ENCODE measurements around the gene MYO16. TPM values are rescaled to one million over a fixed set of nuclear protein-coding genes. Genes with fewer than 3 reads are reported as not detected.
"Not testable (repeated sequence)": the region's sequence is repeated elsewhere in the genome, so short reads cannot be mapped to it uniquely, and the experiment has no call there.

Gene MYO16
- total RNA-seq, 4 donors from 2014 or later, result 0.53 TPM; not detected in 3

DNA sequence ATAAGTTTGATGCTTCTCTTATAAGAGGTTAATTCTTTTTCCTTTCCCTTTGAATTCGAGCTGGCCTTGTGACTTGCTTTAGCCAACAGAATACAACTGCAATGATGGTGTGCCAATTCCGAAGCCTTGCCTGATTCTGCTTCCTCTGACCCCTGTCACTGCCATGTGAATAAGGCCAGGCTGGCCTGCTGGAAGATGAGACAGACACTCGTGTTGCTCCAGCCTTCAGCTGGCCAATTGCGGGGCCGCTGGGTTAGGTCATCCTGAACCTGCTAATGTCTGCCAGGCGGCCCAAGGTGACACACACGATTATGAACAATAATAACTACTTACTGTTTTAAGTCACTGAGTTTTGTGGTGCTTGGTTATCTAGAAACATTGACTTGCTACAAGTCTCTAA is 352.0 kb downstream of the MYO16 start:
- DNase-seq, result no peak
- Histone ChIP-seq H3K36me3 (no peaks in the 10 kb centered on the region), H3K4me3 (no peak overlapping the region), H3K9me3 (no peaks in the 10 kb centered on the region), H3K27me3 (no peaks in the 10 kb centered on the region), H3K4me1 (no peaks in the 10 kb centered on the region), H3K27ac (no peak overlapping the region)
- TF ChIP-seq POLR2A (IDR thresholded peaks at IDR 0.05), result no peak
- no peak for TF ChIP-seq CTCF (IDR thresholded peaks at IDR 0.05)

DNA sequence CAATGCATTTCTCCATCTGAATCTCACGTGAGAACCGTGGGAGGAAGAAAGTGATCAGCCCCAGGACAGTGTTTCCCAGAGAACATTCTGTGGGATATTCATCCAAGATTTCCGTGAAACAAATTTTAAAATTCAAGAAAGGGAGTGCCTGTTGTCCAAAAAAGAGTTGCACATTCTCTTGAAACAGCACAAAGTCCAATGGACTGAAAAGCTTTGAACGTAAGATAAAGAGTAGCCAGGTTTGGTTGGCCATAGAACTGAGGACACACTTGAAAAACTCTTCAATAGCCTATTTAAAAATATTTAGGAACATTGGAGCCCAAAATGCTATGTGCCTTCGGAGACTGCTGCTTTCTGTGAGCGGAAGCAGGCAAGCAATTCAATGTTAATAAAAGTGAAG is 353.9 kb downstream of the MYO16 start:
- Histone ChIP-seq H3K36me3 (no peaks in the 10 kb centered on the region), H3K4me3 (no peak overlapping the region), H3K4me1 (no peaks in the 10 kb centered on the region), H3K9me3 (no peaks in the 10 kb centered on the region), H3K27ac (no peak overlapping the region), H3K27me3 (no peaks in the 10 kb centered on the region)
- no peak for DNase-seq
- TF ChIP-seq POLR2A (IDR thresholded peaks at IDR 0.05), result no peak
- no peak for TF ChIP-seq CTCF (IDR thresholded peaks at IDR 0.05)

DNA sequence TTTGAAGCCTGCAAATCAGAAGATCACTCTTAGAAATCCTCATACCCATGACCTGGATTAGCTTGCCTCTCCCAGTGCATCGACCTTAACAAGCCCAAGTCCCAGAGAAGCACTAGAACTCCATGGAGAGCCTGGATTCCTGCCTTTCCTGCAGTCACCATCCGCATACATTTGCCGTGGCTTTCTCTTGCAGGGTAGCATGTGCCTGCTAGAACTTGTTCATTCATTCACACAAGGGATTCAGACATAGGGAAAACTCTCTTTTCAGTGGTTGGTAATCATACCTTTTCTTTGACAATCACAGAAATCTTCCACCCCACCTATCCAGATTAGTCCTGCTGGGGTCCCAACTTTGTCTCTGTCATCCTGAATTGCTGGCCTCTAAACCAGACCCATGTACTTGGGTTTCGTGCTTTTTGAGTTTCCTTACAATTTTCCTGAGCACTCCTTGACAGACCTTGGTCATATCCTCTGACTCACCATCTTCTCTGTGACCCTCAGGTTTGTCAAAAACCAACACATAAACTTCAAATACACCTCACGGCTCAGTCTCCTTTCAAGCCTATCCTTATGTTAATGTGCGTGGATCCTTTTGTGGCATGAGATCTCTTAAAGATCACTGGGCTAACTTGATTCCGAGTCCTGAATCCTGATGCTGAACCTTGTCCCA is 355.0 kb downstream of the MYO16 start:
- Histone ChIP-seq H3K9me3 (no peaks in the 10 kb centered on the region), H3K27me3 (no peaks in the 10 kb centered on the region), H3K4me1 (no peaks in the 10 kb centered on the region), H3K36me3 (no peaks in the 10 kb centered on the region), H3K27ac (no peak overlapping the region), H3K4me3 (no peak overlapping the region)
- DNase-seq, result no peak
- TF ChIP-seq CTCF (IDR thresholded peaks at IDR 0.05), result no peak
- TF ChIP-seq POLR2A (IDR thresholded peaks at IDR 0.05), result no peak

DNA sequence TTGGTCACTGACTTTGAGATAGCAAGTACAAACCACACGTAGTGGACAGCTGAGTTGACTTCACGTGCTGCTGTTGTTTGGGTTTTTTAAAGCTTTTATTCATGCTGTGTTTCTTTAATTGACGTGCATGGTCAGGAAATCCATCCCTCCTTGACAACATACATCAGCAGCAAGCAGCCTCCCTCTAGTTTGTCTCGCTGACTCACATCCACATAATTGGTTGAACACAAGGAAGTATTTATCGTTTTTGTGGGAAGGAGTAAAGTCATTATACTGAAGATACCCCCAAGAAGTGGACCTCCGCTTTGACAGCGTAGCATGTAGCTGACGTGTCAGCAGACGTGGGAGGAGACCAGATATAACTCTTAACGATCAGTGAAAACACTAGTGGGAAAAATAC is 355.8 kb downstream of the MYO16 start:
- no peak for DNase-seq
- Histone ChIP-seq H3K4me3 (no peak overlapping the region), H3K27me3 (no peaks in the 10 kb centered on the region), H3K4me1 (no peaks in the 10 kb centered on the region), H3K36me3 (no peaks in the 10 kb centered on the region), H3K27ac (no peak overlapping the region), H3K9me3 (no peaks in the 10 kb centered on the region)
- no peak for TF ChIP-seq POLR2A (IDR thresholded peaks at IDR 0.05)
- TF ChIP-seq CTCF (IDR thresholded peaks at IDR 0.05), result no peak

DNA sequence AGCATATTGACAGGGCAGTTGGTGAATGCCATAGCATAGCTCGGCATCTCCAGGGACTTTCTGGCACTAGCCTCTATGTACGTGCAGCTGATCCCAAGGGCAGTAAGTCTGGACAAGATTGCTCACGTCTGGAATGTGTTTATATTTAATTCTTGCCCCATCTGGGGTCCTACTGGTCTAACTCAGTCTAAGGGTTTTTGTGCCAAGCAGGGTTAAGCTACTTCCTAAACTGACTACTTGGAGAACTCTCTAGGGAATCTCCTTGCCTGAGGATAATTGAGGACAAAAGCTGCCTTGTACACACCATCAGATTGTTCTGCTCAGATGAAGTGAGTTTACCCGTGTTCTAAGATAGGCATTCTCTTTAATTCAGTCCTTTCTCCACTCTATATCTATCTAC is 358.1 kb downstream of the MYO16 start:
- H3K4me1 ChIP-seq, result no peaks in the 10 kb centered on the region
- no peak for DNase-seq
- no peaks in the 10 kb centered on the region for H3K9me3 ChIP-seq
- no peaks in the 10 kb centered on the region for H3K27me3 ChIP-seq
- no peak overlapping the region for H3K4me3 ChIP-seq
- no peaks in the 10 kb centered on the region for H3K36me3 ChIP-seq
- H3K27ac ChIP-seq, result no peak overlapping the region
- no peak for TF ChIP-seq CTCF (IDR thresholded peaks at IDR 0.05)
- no peak for TF ChIP-seq POLR2A (IDR thresholded peaks at IDR 0.05)

DNA sequence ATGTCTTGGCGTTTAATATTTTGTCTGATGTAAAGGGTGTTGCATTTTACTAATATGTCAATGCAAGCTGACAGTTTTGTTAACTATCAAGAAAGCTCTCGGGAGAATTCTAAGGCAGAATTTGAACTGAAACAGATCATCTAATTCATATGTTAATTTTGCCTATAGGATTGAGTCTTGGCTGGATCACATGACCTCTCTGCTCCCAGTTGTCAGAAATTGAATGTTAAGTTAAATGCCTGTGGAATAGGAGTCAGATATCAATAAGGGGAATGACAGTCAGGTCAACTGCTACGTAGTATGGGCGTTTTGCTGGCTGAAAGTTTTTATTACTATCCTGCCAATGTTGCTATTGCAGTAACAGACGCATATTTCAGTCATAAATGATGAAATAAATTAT is 358.5 kb downstream of the MYO16 start:
- TF ChIP-seq CTCF (IDR thresholded peaks at IDR 0.05), result no peak
- TF ChIP-seq POLR2A (IDR thresholded peaks at IDR 0.05), result no peak
- H3K9me3 ChIP-seq, result no peaks in the 10 kb centered on the region
- no peaks in the 10 kb centered on the region for H3K27me3 ChIP-seq
- no peak overlapping the region for H3K27ac ChIP-seq
- no peak overlapping the region for H3K4me3 ChIP-seq
- H3K4me1 ChIP-seq, result no peaks in the 10 kb centered on the region
- DNase-seq, result no peak
- no peaks in the 10 kb centered on the region for H3K36me3 ChIP-seq

GRCh38 chr13:108991416-108991815 is 362.0 kb downstream of the MYO16 start:
- not testable (repeated sequence) for H3K36me3 ChIP-seq, H3K27ac ChIP-seq, H3K4me1 ChIP-seq, H3K27me3 ChIP-seq, H3K9me3 ChIP-seq, H3K4me3 ChIP-seq, DNase-seq
